Pancreas (tissue), 10 donors: ENCODE measurements around the gene SLC25A22. TPM values are rescaled to one million over a fixed set of nuclear protein-coding genes. Genes with fewer than 3 reads are reported as not detected.
A peak's percentile ranks its signal among the peaks of the same experiment; 100 is the strongest.

Experiments
- ATAC-seq, 4 donors: fragments of 200-7000 bp; cut with Tn5 transposase; one replicate each; pipeline versions ENCODE4 v1.8.0 to v1.9.1; 2020; ENCODE audit warnings: mild to moderate bottlenecking in 4 of 4, moderate library complexity in 4 of 4
- DNase-seq, 6 donors: peaks; one replicate each; pipeline ENCODE4 v3.0.0-alpha.2; 2020
- FAIRE-seq: peaks from 2 replicates; lab custom pipeline; 2012; peaks lifted over from hg19 to GRCh38; lab: Jason Lieb, UNC
- H3K27ac ChIP-seq, 4 donors: fragments of 200-600 bp; sonication (generic); 1 replicate in 3 of 4; 2 replicates in 1 of 4; pipeline versions ENCODE4 v1.5.0 to v1.8.0; 2020
- H3K27me3 ChIP-seq, 4 donors: fragments of 200-600 bp; one replicate each; pipeline ENCODE4 v1.8.0; 2021
- H3K36me3 ChIP-seq, 3 donors: fragments of 200-600 bp; sonication (generic) in 1 of 3; one replicate each; pipeline versions ENCODE4 v1.5.0 to v1.8.0; 2020 to 2021
- H3K4me1 ChIP-seq, 3 donors: fragments of 200-600 bp; one replicate each; pipeline ENCODE4 v1.8.0; 2021
- H3K4me3 ChIP-seq, 4 donors: fragments of 200-600 bp; sonication (generic) in 2 of 4; one replicate each; pipeline versions ENCODE4 v1.5.0 to v1.8.0; 2020 to 2021
- H3K9me3 ChIP-seq, 4 donors: fragments of 200-600 bp; one replicate each; pipeline ENCODE4 v1.8.0; 2021
- CTCF ChIP-seq, 4 donors: fragments of 200-600 bp; sonication (generic) in 3 of 4; IDR thresholded peaks; one replicate each; pipeline versions ENCODE4 v1.5.0 to v1.8.0; 2021; ENCODE audit warnings: antibody characterized with exemption in 4 of 4
- WGBS, 2 donors: extraction: QIAGEN DNeasy Blood & Tissue Kit; methylation state at CpG; one replicate each; pipeline ENCODE4 v1.1.7; 2013; 5-methylcytosine and 5-hydroxymethylcytosine counted together
- intact Hi-C, 3 donors: fragments of 100-400 bp; cut with DNase I; formaldehyde crosslinking; loops; one replicate each; pipeline versions ENCODE4 v1.11.1 to v1.14.2; 2022
- polyA plus RNA-seq, 2 donors: library from polyadenylated mRNA; stranded (reverse); fragments of 200-250 nt; gene quantifications; one replicate each; pipeline ENCODE4 v1.2.3, GENCODE V29; 2013
- total RNA-seq, 6 donors: library from RNA; stranded (reverse); fragmentation: NEBNext Ultra II Directional in 4 of 6; extraction: Animal tissue kit (Norgen Biotek cat#: 25700) in 4 of 6; gene quantifications; one replicate each; pipeline versions ENCODE4 v1.2.1 to v1.2.4, GENCODE V29; 2021 to 2023
- donor health status: healthy with polysubstance abuse.
- donor health status: DM: no; HTN: no; CAD: no; lungs with moderate emphysema.
- donor health status: DM: no; HTN: no; CAD: no.
- donor health status: control.
- donor health status: control.
- donor health status: Bipolar disorder and iron deficiency.
- donor health status: DM: yes; HTN: yes; CAD: no.
- donor health status: DM: no; HTN: no; CAD: no.
- donor health status: DM: no; HTN: no; CAD: no.
- donor health status: DM: yes; HTN: yes; CAD: no.

The SLC25A22 gene
- total and polyA plus RNA-seq, 8 donors = 32.2 to 84.0 (median 42.9) TPM

- no peaks in the 10 kb centered on the region for H3K9me3 ChIP-seq
- ATAC-seq (no peak), DNase-seq (peak in 3 of 6 donors; percentile 38 to 86 (median 61)), FAIRE-seq (no peak)
- 56 to 65% methylated on average over 23 of the region's 23 CpGs for WGBS, 2 donors
- H3K4me3 ChIP-seq = peak overlapping the region; percentile 71 to 86 (median 82)
- H3K4me1 ChIP-seq = peaks cover 9 to 27% (median 24%) of the 10 kb centered on the region in 3 donors
- intact Hi-C loops = no loop called here
- no peaks in the 10 kb centered on the region for H3K27me3 ChIP-seq
- H3K27ac ChIP-seq = peak overlapping the region; percentile 72 to 95 (median 88)
- peaks cover 0 to 9% (median 0%) of the 10 kb centered on the region in 3 donors for H3K36me3 ChIP-seq
- no peak for TF ChIP-seq CTCF (IDR thresholded peaks at IDR 0.05)
Observed at GRCh38 chr11:831961-832528, 34.0 kb upstream of the SLC25A22 start.

GRCh38 chr11:831118-831864 lies 33.2 kb upstream of the SLC25A22 start:
- H3K4me3 ChIP-seq = no peak overlapping the region
- FAIRE-seq = no peak
- peak in 3 of 6 donors; percentile 41 to 85 (median 65) for DNase-seq
- no peak for ATAC-seq
- no peaks in the 10 kb centered on the region for H3K9me3 ChIP-seq
- intact Hi-C loops = no loop called here
- peaks cover 9 to 30% (median 25%) of the 10 kb centered on the region in 3 donors for H3K4me1 ChIP-seq
- no peak overlapping the region for H3K27ac ChIP-seq
- no peak for TF ChIP-seq CTCF (IDR thresholded peaks at IDR 0.05)
- H3K27me3 ChIP-seq = no peaks in the 10 kb centered on the region
- 81 to 87% methylated on average over 31 of the region's 31 CpGs for WGBS, 2 donors
- H3K36me3 ChIP-seq = peaks cover 0 to 2% (median 0%) of the 10 kb centered on the region in 3 donors

DNA sequence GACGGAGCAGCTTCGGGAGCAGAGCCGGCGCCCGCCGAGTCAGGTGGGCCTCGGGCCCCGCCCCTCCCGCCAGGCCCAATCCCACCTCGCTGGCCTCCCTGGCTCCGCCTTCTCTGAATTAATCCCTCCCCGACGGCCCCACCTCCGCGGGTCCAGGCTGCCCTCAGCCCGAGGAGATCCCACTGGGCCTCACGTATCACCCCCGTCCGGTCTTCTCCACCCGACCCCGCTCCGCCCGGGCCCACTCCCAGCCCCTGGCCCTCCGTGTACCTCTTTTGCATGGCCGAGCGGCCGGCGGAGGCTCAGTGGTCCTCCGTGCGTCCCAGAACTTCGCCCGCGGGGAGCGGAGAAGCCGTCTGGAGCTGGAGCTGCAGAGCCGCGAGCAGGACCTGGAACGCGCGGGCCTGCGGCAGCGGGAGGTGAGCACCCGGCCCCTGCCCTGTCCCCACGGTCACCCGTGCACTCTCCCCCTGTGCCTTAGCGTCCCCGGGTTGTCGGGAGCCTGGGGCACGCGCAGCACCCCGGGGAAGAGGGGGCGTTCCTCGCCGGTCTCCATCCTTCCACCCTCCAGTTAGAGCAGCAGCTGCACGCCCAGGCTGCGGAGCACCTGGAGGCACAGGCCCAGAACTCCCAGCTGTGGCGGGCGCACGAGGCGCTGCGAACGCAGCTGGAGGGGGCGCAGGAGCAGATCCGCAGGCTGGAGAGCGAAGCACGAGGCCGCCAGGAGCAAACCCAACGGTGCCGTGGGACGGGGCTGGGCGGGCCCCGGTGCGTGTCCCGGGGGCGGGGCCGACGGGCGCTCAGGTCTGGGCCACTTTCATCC lies 32.4 kb upstream of the SLC25A22 start:
- H3K27ac ChIP-seq = no peak overlapping the region
- H3K36me3 ChIP-seq = no peaks in the 10 kb centered on the region
- H3K27me3 ChIP-seq = no peaks in the 10 kb centered on the region
- TF ChIP-seq CTCF (IDR thresholded peaks at IDR 0.05) = no peak
- peak overlapping the region in 1 of 4 donors; percentile 22 for H3K4me3 ChIP-seq
- DNase-seq (peak in 4 of 6 donors; percentile 35 to 83 (median 68)), FAIRE-seq (no peak), ATAC-seq (no peak)
- WGBS, 2 donors = 75 to 76% methylated on average over 76 to 78 of the region's 78 CpGs
- intact Hi-C loops = no loop called here
- no peaks in the 10 kb centered on the region for H3K9me3 ChIP-seq
- H3K4me1 ChIP-seq = peaks cover 17 to 38% (median 29%) of the 10 kb centered on the region in 3 donors

DNA sequence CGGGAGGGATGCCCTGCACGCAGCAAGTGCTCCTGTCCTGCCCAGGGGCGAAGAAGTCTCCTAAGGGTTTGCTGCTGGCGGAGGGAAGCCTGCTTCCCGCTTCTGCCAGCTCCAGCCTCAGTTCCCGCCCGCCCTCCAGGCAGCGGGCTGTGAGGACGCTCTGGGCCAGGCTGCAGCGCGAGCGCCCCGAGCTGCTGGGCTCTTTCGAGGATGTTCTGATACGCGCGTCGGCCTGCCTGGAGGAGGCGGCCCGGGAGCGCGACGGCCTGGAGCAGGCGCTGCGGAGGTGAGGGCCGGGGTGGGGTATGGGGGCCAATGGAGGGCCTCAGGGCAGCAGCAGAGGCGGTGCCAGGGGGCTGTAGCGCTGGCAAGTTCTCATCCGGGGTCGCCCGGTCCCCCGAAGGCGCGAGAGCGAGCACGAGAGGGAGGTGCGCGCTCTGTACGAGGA lies 31.8 kb upstream of the SLC25A22 start:
- intact Hi-C loops = no loop called here
- Histone ChIP-seq H3K27ac (peak overlapping the region in 1 of 4 donors; percentile 8), H3K9me3 (no peaks in the 10 kb centered on the region), H3K27me3 (no peaks in the 10 kb centered on the region), H3K36me3 (no peaks in the 10 kb centered on the region), H3K4me1 (peaks cover 20 to 39% (median 31%) of the 10 kb centered on the region in 3 donors), H3K4me3 (peak overlapping the region in 1 of 4 donors; percentile 22)
- TF ChIP-seq CTCF (IDR thresholded peaks at IDR 0.05) = no peak
- FAIRE-seq (no peak), ATAC-seq (no peak), DNase-seq (no peak)
- WGBS, 2 donors = 68 to 80% methylated on average over 34 to 39 of the region's 39 CpGs
